ENCODE results near the gene ZSCAN5B.

ZSCAN5B gene

GRCh38 chr19:56140583-56141416 is 56.8 kb downstream of the ZSCAN5B start, which contains the start of gene ZNF444:
Gene ZNF444, plus strand, starts transcription at chr19:56141287. Its CDS starts 5,625 bp downstream, at chr19:56146912.
- no peak for TF ChIP-seq CTCF (IDR thresholded peaks at IDR 0.05; ENCODE audit: unreplicated experiment in 3 of 3)
- Mint-ChIP-seq H3K36me3 (ENCODE audit: low read depth) (no peaks in the 10 kb centered on the region), H3K4me3 (peak within 1 kb of the TSS; percentile 87 to 88 (median 87)), H3K4me1 (peaks cover 41% of the 10 kb centered on the region), H3K27ac (peak within 1 kb of the TSS; percentile 86 to 93 (median 89)), H3K27me3 (ENCODE audit: low read depth) (peaks cover 4% of the 10 kb centered on the region), H3K9me3 (no peaks in the 10 kb centered on the region)

DNA sequence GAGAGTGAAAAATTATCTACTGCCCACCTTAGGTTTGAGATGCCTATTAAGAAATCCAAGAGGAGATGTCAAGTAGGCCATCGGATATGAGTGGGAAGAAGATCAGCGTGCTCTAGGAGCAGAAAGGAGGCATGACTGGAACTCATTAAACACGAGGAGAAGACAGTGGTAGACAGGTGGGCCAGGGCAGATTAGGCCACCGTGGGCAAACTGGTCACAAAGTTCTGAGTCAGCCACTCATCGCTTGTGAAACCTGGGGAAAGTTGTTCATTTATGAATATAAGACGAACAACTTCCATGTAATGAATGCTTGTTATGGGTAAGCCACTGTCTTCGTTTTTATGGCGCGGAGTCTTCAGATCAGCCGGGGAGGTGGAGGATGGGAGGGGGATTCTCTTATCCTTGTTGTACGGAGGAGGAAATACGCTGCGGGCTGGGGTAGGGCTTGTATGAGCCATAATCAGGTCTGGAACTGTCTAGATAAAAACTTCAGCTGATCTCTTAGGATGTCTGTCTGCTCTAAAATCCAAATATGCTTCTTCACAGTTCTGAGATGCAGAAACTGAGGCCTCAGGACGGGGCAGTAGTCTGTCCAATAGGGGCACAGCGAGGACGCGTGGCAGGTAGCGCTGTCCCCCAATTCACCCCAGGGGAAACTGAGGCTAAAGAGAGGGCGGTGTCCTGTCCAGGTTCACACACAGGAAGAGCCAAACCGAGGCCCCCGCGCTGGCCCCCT is 57.6 kb downstream of the ZSCAN5B start:
- Mint-ChIP-seq H3K4me3 (peak overlapping the region; percentile 84 to 88 (median 87)), H3K9me3 (no peaks in the 10 kb centered on the region), H3K36me3 (ENCODE audit: low read depth) (no peaks in the 10 kb centered on the region), H3K4me1 (peaks cover 41% of the 10 kb centered on the region), H3K27me3 (ENCODE audit: low read depth) (peaks cover 4% of the 10 kb centered on the region), H3K27ac (peak overlapping the region; percentile 86 to 93 (median 89))
- TF ChIP-seq CTCF (IDR thresholded peaks at IDR 0.05; ENCODE audit: unreplicated experiment in 3 of 3), result no peak
